22Rv1 (cell line): ENCODE results near the gene DNAJB7.

Experiments
- ZFX ChIP-seq: fragments of 450-650 bp; IDR thresholded peaks from 2 replicates; pipeline ENCODE4 v1.6.1; 2017; ENCODE audit warnings: antibody characterized with exemption, borderline replicate concordance
- TF ChIP-seq, protein P1 (sequence below): fragments of 450-650 bp; IDR thresholded peaks from 2 replicates; pipeline ENCODE4 v1.5.1; 2017; ENCODE audit warnings: mild to moderate bottlenecking

DNA sequence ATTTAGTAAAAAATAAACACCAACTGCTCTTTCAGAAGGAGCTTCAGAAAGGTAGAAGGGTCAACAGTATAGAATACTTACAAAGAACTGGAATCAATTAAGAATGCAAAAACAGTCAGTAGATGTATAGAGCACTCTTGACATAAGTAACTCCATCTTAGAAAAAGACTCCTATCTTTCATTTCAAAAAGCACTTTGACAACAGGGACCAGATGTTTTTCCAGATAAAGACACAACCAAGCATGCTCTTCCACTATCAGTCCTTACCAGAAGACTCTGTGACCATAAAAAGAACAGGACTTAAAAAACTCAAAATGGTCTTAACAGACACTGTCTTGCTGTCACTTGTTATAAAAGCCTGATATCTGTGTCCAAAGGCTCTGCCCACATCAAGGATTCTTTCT is 48.0 kb downstream of the DNAJB7 start:
- TF ChIP-seq, protein P1, sequence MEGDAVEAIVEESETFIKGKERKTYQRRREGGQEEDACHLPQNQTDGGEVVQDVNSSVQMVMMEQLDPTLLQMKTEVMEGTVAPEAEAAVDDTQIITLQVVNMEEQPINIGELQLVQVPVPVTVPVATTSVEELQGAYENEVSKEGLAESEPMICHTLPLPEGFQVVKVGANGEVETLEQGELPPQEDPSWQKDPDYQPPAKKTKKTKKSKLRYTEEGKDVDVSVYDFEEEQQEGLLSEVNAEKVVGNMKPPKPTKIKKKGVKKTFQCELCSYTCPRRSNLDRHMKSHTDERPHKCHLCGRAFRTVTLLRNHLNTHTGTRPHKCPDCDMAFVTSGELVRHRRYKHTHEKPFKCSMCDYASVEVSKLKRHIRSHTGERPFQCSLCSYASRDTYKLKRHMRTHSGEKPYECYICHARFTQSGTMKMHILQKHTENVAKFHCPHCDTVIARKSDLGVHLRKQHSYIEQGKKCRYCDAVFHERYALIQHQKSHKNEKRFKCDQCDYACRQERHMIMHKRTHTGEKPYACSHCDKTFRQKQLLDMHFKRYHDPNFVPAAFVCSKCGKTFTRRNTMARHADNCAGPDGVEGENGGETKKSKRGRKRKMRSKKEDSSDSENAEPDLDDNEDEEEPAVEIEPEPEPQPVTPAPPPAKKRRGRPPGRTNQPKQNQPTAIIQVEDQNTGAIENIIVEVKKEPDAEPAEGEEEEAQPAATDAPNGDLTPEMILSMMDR = no peak
- no peak for TF ChIP-seq ZFX
